KMS-11 (cell line): ENCODE results near the gene SPRED2.
A peak's percentile ranks its signal among the peaks of the same experiment; 100 is the strongest.

Source experiments
- H2AFZ ChIP-seq: fragments of 200-600 bp; sonication (generic); 2 replicates; pipeline ENCODE4 v1.6.1; 2016; ENCODE audit warnings: antibody characterized with exemption, mixed run types, low read depth
- H3K27ac ChIP-seq: fragments of 200-600 bp; sonication (generic); 2 replicates; pipeline ENCODE4 v1.6.1; 2016; ENCODE audit warnings: mild to moderate bottlenecking, mixed run types
- H3K27me3 ChIP-seq: fragments of 200-600 bp; sonication (generic); 2 replicates; pipeline ENCODE4 v1.6.1; 2017; ENCODE audit warnings: mild to moderate bottlenecking, low read depth, mixed run types, moderate library complexity; ENCODE audit not compliant: insufficient read depth
- H3K36me3 ChIP-seq: fragments of 200-600 bp; sonication (generic); 2 replicates; pipeline ENCODE4 v1.6.1; 2017; ENCODE audit warnings: mild to moderate bottlenecking, mixed run types; ENCODE audit not compliant: insufficient read depth
- H3K4me1 ChIP-seq: fragments of 200-600 bp; sonication (generic); 2 replicates; pipeline ENCODE4 v1.6.1; 2016; ENCODE audit warnings: mild to moderate bottlenecking, low read depth, mixed run types; ENCODE audit not compliant: poor library complexity, severe bottlenecking
- H3K4me2 ChIP-seq: fragments of 200-600 bp; sonication (generic); 2 replicates; pipeline ENCODE4 v1.7.0; 2016; ENCODE audit warnings: mild to moderate bottlenecking, mixed run types
- H3K4me3 ChIP-seq: fragments of 200-600 bp; sonication (generic); IDR thresholded peaks from 2 replicates; pipeline ENCODE4 v1.6.1; 2017; ENCODE audit warnings: low read depth, low read length, mixed read lengths; ENCODE audit not compliant: insufficient read depth
- H3K79me2 ChIP-seq: fragments of 200-600 bp; sonication (generic); 2 replicates; pipeline ENCODE4 v1.6.1; 2016; ENCODE audit warnings: low read depth, mixed run types; ENCODE audit not compliant: insufficient read depth
- H3K9ac ChIP-seq: fragments of 200-600 bp; sonication (generic); 2 replicates; pipeline ENCODE4 v1.6.1; 2016; ENCODE audit warnings: mild to moderate bottlenecking, mixed run types
- H4K20me1 ChIP-seq: fragments of 200-600 bp; sonication (generic); 2 replicates; pipeline ENCODE4 v1.6.1; 2016; ENCODE audit warnings: mild to moderate bottlenecking, mixed run types; ENCODE audit not compliant: insufficient read depth
- CTCF ChIP-seq: fragments of 200-600 bp; sonication (generic); conservative IDR thresholded peaks from 2 replicates; pipeline ENCODE4 v1.6.1; 2017; ENCODE audit warnings: low read depth, mild to moderate bottlenecking, antibody characterized with exemption, low read length, moderate library complexity, mixed read lengths

Gene SPRED2

GRCh38 chr2:65355186-65355831 is 77.1 kb downstream of the SPRED2 start:
- Histone ChIP-seq H3K4me3 (no peak overlapping the region), H3K4me2 (peak overlapping the region; percentile 95; the same call in 1 of the 2 replicates), H3K36me3 (no peaks in the 10 kb centered on the region), H3K27ac (peak overlapping the region; percentile 91; the same call in 1 of the 2 replicates), H3K9ac (no peak overlapping the region), H4K20me1 (no peaks in the 10 kb centered on the region), H2AFZ (no peak overlapping the region), H3K4me1 (peaks cover 86% of the 10 kb centered on the region), H3K79me2 (peaks cover 79% of the 10 kb centered on the region), H3K27me3 (no peaks in the 10 kb centered on the region)
- no peak for TF ChIP-seq CTCF

GRCh38 chr2:65354773-65355172 is 77.6 kb downstream of the SPRED2 start:
- H3K27me3 ChIP-seq = no peaks in the 10 kb centered on the region
- H3K9ac ChIP-seq = no peak overlapping the region
- no peaks in the 10 kb centered on the region for H4K20me1 ChIP-seq
- H3K4me2 ChIP-seq = no peak overlapping the region; the same call in 1 of the 2 replicates
- no peak overlapping the region for H3K4me3 ChIP-seq
- peaks cover 86% of the 10 kb centered on the region for H3K4me1 ChIP-seq
- H3K79me2 ChIP-seq = peaks cover 82% of the 10 kb centered on the region
- H3K27ac ChIP-seq = no peak overlapping the region
- H3K36me3 ChIP-seq = no peaks in the 10 kb centered on the region
- TF ChIP-seq CTCF = no peak
- no peak overlapping the region for H2AFZ ChIP-seq

- no peaks in the 10 kb centered on the region for H3K36me3 ChIP-seq
- no peak overlapping the region for H2AFZ ChIP-seq
- no peaks in the 10 kb centered on the region for H4K20me1 ChIP-seq
- H3K9ac ChIP-seq = no peak overlapping the region
- peaks cover 88% of the 10 kb centered on the region for H3K79me2 ChIP-seq
- no peak for TF ChIP-seq CTCF
- H3K4me1 ChIP-seq = peaks cover 86% of the 10 kb centered on the region
- H3K27ac ChIP-seq = no peak overlapping the region
- H3K27me3 ChIP-seq = no peaks in the 10 kb centered on the region
- H3K4me2 ChIP-seq = no peak overlapping the region; the same call in 1 of the 2 replicates
- H3K4me3 ChIP-seq = no peak overlapping the region
Observed at GRCh38 chr2:65353927-65354326, 78.5 kb downstream of the SPRED2 start.

- Histone ChIP-seq H3K79me2 (peaks cover 89% of the 10 kb centered on the region), H3K36me3 (no peaks in the 10 kb centered on the region), H3K4me1 (peaks cover 81% of the 10 kb centered on the region), H3K9ac (no peak overlapping the region), H3K4me3 (no peak overlapping the region), H2AFZ (no peak overlapping the region), H4K20me1 (no peaks in the 10 kb centered on the region), H3K27ac (no peak overlapping the region), H3K27me3 (no peaks in the 10 kb centered on the region), H3K4me2 (no peak overlapping the region)
- no peak for TF ChIP-seq CTCF
Observed at GRCh38 chr2:65353046-65353445, 79.4 kb downstream of the SPRED2 start.
